ENCODE data around the gene CYP2W1.
"Not testable (repeated sequence)": the region's sequence is repeated elsewhere in the genome, so short reads cannot be mapped to it uniquely, and the experiment has no call there.

Gene CYP2W1

DNA sequence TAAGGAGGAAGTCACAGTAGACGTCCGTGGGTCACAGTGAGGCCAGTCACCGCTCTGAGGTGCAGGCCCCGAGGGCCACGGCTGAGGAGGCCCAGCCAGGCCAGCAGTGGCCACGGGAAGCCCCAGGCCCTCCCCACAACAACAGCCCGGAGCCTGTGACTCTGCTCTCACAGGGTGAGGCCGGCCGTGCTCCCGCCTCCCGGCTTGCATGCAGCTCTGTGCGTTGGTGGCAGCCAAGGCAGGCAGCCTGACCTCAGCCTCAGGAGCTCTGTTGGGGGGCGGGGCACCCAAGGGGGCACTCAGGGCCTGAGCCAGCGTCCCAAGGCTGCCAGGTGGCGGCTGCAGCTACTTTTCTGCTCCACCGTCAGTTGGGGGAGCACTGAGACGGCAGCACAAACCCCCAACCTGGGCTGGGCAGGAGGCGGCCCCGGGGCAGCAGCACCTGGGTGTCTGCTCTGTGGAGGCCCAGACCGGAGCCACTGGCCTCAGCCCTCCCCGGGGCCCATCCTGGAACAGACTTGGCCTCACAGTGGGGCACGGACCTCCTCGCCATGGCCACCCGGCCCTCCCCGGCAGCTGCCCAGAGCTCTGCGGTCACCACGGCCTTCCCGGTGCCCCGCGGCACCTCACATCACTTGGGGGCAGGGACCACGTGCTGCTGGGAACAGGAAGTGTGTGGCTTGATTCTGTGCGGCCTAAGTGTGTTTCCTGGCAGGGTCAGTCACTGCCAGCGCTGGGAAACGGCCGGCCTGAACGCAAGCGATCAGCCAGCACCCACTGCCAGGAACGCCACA lies 13.3 kb downstream of the CYP2W1 start:
- DNase-seq (ENCODE audit: low read depth, low spot score): no peak

DNA sequence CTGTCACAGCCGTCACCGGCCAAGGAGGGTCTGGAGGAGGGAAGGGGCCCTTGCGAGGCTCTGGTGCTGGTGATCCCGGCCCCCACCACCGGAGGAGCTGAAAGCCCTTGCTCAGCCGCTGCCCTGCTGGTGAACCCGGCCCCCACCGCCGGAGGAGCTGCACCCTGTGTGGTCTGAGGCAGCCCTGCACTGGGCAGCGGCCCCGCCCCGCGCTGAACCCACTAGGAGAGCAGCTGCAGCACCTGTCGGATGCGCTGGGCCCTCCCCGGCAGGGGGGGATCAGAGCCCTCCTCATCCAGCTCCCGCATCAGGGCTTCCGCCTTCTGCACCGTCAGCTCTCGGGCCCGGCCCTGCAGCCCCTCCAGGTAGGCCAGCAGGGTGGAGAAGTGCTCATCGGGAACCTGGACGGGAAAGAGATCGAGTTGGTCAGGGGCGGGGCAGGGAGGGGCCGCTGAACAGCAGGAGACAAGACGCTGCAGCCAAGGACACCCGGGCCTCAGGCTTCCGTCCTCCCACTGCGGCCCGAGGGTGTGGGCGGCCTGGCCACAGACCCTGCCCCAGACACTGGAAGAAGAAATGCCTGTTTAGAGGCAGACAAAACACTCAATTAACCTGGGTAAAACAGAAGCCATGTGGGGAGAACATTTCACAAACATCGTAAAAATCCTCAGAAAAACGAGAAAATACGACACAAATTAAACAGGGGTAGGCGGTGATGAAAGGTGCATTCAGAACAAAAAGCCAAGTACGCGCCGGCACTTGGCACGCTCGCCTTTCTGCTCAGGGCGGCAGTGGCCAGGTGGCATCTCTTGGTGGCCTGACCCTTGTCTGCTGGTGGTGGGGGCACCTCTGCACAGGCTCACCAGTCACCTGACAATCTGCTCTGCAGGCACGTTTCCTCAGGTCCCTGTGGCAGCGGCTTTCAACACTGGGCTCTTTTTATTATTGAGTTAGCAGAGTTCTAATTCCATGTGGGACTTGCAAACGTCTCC lies 14.7 kb downstream of the CYP2W1 start:
- no peak for DNase-seq (ENCODE audit: low read depth, low spot score)

DNA sequence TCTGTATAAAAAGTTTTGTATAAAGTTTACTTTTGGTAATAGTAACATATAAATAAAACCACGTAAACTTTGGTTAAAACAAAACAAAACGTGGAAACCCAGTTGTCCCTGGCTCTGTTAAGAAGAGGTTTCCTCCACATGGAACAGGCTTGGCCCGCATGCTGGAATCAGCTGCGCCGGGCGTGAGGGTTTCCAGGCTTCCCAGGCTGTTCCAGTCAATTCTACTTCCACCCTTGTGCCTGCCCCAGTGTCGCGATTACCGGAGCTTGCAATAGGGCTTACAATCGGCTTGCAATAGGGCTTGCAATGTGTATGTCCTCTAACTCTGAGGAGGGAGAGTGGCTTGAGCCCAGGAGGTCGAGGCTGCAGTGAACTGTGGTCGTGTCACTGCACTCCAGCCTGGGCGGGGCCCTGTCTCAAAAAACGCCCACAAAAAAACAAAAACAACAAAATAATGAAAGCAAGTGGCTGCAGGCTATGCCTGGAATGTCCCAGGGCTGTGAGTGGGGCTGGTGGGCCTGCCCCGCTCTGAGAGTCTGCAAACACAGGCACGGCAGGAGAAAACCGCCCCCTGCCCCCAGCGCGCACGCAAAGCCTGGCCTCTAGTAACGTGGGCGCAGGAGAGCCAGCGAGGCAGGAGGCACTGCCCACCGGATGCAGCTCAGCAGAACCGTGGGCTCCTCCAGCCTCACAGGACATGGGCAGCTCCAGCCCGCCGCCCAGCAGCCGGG lies 16.3 kb downstream of the CYP2W1 start:
- peak; percentile 63 for DNase-seq (ENCODE audit: low read depth, low spot score)

DNA sequence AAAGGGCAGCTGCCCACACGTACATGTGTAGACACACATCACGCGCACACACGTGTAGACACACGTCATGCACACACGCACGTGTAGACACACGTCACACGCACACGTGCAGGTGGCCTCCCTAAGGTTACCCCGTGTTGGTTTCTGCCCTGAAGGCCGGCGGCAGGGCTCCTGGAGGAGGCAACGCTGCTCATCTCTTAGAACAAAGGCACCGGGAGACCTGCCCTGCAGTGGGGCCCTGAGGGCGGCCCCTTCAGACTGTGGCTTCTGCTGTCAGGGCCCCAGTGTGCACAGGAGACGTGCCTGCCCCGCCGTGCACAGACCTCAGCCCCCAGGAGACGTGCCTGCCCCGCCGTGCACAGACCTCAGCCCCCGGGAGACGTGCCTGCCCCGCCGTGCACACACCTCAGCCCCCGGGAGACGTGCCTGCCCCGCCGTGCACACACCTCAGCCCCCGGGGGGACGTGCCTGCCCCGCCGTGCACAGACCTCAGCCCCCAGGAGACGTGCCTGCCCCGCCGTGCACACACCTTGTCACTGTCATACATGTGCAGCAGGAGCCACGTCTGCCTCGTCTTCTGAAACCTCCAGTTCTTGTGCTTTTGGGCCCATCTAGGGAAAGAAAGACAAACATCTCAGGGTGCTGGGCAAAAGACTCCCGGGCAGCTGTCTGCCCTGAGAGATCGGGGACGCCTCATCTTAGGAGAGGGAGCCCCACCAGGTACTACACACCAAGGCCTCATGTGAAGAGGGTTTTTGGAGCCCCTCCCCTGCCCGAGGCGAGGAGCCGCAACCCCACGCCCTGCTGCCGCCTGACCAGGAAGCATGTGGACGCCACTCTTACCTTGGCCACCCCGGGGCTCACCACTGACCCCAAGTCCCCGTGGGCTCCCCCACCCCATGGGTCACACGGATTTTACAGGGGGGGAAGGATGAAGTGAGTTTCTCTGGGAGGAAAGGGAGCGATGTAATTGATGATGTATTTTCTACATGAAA lies 17.3 kb downstream of the CYP2W1 start:
- no peak for DNase-seq (ENCODE audit: low read depth, low spot score)

DNA sequence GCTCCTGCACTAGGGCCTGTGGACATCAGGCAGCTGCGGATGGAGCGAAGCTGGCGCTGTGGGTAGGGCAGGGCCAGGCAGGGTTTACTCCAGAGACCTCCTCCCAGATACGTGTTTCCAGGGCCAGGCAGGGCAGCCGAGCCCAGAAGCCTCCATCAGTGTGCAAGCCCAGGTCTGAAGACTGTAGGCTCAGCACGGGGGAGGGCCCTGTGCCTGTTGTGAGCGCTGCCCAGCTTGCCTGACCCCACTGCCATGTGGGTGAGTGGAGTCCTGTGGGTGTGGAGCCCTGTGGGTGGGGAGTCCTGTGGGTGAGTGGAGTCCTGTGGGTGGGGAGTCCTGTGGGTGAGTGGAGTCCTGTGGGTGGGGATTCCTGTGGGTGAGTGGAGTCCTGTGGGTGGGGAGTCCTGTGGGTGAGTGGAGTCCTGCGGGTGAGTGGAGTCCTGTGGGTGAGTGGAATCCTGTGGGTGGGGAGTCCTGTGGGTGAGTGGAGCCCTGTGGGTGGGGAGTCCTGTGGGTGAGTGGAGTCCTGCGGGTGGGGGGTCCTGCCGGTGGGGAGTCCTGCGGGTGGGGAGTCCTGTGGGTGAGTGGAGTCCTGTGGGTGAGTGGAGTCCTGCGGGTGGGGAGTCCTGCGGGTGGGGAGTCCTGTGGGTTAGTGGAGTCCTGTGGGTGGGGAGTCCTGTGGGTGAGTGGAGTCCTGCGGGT lies 18.2 kb downstream of the CYP2W1 start:
- not testable (repeated sequence) for DNase-seq (ENCODE audit: low read depth, low spot score)

DNA sequence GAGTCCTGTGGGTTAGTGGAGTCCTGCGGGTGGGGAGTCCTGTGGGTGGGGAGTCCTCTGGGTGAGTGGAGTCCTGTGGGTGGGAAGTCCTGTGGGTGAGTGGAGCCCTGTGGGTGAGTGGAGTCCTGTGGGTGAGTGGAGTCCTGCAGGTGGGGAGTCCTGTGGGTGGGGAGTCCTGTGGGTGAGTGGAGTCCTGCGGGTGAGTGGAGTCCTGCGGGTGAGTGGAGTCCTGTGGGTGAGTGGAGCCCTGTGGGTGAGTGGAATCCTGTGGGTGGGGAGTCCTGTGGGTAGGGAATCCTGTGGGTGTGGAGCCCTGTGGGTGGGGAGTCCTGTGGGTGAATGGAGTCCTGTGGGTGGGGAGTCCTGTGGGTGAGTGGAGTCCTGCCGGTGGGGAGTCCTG lies 19.0 kb downstream of the CYP2W1 start:
- DNase-seq (ENCODE audit: low read depth, low spot score): not testable (repeated sequence)

DNA sequence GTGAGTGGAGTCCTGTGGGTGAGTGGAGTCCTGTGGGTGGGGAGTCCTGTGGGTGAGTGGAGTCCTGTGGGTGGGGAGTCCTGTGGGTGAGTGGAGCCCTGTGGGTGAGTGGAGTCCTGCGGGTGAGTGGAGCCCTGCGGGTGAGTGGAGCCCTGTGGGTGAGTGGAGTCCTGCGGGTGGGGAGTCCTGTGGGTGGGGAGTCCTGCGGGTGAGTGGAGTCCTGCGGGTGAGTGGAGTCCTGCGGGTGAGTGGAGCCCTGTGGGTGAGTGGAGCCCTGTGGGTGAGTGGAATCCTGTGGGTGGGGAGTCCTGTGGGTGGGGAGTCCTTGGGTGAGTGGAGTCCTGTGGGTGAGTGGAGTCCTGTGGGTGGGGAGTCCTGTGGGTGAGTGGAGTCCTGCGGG lies 19.5 kb downstream of the CYP2W1 start:
- not testable (repeated sequence) for DNase-seq (ENCODE audit: low read depth, low spot score)

DNA sequence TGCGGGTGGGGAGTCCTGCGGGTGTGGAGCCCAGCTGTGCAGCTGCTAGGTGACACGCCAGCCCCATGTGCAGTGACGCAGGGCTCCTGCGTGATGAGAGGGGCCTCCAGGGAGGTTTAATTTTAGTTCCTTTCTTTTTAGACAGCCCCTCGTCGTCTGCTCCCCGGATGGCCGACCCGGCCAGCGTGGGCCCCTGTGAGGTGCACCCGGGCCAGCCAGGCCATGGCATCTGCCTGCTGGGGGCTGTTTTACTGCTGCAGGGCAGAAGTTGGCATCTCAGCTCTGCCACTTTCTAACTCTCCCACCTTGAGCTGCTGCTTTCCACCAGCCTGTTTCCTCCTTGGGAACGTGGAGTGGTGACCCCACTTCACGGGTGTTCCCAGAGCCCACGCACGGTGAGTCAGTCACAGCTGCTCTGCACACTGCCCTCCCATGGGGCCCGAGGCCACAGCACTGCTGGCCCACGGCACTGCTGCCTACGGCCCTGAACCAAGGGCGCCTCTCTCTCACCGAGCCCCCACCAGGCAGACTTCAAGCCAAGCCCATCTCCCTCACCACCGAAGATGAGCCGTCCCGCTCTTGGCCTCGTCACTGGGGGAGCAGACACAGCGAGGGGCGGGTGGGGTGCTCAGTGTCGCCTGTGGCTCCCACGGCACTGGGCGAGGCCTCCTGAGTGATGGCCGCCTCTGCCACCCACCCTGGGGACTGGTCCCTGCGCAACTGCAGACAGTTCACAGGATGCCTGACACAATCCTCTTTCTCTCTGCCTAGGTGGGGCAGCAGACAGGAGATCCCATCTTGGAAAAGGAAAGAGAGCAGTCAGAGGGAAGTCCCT lies 21.3 kb downstream of the CYP2W1 start:
- no peak for DNase-seq (ENCODE audit: low read depth, low spot score)

DNA sequence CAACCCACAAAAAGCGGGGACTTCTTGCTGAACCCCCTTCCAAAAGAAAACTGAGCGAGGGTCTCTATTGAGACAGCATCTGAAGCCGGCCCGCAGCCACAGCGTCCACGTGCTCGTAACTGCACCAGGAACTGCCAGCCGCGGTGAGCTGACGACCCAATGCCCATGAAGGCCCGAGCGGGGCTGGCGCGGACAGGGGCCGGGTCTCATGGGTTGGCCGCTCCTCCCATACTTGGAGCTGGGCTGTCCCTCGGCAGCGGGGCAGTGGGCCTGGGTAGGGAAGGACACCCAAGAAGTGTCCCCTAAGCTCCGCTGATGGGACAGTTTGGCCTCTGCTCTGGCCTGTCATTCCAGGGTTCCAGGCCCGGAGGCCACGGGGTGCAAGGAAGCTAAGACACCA lies 22.3 kb downstream of the CYP2W1 start:
- no peak for DNase-seq (ENCODE audit: low read depth, low spot score)

DNA sequence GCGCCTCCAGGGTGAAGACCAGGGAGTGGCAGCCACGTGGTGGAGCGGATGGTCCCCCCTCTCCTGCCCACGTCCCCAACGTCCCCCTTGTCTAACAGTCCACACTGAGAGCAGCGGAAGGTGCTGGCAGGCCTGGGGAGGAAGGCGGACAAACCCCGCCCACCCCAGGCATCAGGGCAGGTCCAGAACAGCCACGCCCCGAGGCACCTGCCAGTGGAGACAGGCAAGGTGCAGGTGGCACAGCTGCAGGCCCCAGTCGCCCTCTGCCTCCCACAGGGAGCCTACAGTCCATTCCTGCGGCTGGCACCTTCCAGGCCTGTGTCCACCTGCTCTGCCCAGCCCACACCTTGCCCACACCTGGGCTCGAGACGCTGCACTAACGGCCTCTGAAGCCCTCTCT lies 24.9 kb downstream of the CYP2W1 start:
- DNase-seq (ENCODE audit: low read depth, low spot score): no peak

DNA sequence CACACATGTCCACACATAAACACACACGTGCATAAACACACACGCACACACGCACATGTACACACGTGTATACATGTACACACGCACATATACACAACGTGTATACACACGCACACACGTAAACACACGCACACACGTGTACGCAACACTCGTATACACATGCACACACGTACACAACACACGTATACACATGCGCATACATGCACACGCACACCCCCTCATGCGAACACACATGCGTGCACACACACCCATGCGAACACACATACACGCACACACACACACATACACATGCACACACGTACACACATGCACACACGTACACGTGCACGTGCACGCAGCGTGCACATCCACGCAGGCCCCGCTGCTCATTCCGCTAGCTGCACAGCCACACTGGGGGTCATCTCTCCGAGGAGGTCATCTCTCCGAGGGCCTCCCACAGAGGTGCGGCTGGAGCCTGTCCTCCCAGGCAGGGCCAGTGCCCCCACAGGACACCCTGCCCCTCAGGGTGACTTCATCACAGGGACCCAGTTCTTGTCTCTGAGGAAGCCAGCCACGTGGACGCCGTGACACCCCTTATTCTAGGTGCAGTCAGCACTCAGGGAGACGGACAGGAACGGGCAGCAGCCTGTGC lies 25.9 kb downstream of the CYP2W1 start:
- no peak for DNase-seq (ENCODE audit: low read depth, low spot score)

DNA sequence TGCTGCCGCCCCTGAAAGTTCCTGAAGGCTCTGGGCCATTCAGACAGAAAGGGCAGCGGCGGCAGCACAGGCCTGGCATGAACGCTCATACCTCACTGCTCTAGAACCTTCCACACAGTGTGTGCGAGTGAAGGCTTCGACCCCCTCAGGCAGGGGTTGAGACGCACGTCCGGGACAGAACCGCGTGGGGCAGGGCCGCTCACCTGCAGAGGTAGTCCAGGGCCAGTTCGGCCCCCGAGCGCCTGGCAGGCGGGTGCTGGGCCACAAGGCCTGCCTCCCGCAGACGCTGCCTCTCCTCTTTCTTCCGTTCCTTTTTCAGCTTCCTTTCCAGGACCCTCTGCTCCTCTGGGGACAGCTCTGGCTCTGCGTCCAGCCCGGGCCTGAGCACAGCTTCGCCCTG lies 26.8 kb downstream of the CYP2W1 start:
- no peak for DNase-seq (ENCODE audit: low read depth, low spot score)

DNA sequence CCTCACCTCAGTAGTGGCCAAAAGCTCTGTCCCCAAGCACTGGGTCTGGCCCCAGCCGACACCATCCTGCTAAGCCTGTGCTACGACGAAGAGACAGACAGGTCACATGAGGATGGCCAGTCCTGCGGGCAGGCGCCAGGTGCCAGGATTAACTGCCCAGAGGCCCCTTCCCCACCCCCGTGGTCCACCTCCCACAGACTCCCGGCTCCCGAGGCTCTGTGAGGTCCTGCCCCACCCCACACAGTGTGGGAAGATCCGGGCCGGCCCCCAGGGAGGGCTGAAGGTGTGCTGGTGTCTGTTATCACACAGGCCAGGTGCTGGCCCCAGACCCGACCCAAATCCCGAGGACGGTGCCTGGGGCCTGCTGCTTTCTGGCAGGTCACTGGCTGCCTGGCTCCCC lies 27.2 kb downstream of the CYP2W1 start:
- DNase-seq (ENCODE audit: low read depth, low spot score): no peak

DNA sequence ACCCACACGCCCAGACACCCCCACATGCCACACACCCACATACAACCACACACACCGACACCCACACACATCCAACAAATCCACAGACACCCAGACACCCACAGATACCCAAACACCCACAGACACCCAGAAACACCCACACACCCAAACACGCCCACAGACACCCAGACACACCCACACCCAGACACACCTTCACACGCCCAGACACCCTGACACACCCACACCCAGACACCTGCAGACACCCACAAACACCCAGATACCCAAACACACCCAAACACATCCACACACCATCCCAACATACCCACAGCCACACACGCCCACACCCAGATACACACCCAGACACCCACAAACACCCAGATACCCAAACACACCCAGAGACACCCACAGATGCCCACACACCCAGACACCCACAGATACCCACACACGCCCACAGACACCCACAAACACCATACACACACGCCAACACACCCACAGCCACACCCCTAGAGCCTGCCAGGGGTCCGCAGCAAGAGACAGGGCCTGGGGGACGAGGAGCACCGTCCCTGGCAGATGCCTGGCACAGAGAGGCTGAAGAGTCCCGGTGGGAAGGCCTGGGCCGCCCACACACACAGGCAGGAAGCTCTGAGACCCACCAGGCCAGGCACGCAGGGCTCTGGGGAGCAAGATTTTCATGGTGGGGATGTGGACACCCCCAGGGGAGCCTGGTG lies 28.5 kb downstream of the CYP2W1 start:
- DNase-seq (ENCODE audit: low read depth, low spot score): no peak

DNA sequence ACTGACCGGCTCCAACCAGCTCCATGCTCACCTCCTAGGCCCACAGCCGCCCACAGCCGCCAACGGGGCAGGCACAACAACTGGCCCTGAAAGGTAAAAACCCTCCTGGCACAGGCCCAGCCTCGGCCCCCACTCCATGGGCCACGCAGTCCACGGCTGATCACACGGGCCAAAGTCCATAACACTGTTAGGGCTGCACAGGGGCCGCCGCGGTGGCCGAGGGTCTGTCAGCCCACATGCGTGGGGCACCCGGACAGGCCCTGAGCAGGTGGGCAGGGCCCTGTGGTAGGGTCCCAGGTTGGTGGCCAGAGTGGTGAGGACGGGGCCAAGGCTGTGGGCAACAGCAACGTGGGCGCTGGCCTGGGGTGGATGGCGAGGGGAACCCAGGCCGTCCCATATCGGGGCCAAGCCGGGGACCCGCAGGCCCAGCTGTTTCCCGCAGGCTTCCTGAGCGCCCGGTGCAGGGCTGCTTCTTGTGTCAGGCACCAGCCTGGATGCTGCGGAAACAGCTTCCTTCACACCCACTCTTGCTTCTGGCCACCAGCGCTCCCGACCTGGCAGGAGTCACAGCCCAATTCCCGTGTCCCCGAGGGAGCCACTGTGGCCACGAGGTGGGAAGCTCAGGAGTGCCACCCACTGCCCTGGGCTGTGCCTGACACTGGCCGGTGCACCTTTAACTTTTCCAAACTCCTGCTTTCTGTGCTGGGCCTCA lies 29.2 kb downstream of the CYP2W1 start:
- DNase-seq (ENCODE audit: low read depth, low spot score): no peak

DNA sequence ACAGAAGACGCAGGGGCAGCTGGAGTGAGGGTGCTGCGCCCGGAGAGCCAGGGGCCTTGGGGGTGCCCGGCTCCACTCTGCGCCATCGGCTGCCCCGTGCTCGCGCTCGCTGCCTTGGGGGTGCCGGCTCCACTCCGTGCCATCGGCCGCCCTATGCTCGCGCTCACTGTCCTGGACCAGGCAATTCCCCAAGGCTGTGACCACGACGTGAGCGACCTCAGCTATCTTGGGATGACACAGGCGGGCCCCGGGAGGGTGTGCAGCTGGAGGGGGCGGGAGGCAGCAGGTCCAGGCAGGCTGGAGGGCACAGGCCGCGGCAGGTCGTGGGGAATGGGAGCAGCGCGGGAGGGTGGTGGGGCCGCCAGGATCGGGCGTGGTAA lies 29.7 kb downstream of the CYP2W1 start:
- no peak for DNase-seq (ENCODE audit: low read depth, low spot score)

DNA sequence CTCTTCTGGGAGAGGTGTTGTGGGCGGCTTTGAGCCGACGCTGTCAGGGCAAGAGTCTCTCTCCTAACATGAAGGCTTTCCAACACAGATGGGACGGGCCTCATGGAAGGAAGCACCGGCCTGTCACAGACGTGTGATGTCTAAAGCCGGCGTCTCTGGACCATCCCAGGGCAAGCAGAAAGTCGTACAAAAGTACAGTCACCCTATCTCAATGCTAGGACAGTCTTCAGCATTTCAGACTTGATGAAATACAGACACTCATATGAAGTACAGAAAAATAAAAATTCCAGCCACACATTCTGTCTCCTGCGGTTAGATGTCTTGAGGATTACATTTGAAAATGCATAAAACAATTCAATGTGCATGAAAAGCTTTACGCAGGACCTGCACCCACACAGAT lies 30.6 kb downstream of the CYP2W1 start:
- no peak for DNase-seq (ENCODE audit: low read depth, low spot score)

DNA sequence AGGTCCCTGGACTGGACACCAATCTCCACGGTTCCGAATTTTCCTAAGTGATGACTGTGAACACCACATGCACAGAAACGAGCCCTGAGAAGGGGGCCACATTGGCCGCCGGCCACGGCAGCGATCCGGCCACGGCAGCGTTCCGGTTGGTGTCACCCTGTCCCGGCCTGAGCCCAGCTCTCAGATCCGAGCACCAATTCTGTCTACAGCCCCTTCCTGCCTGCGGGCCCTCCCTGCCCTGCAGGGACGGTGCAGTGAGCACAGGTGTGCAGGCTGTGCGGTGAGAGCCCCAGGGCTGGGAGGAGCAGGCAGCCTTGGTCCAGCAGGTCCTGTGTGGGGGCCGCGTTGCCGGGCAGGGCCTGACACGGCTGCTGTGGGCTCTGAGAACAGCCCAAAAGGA lies 31.7 kb downstream of the CYP2W1 start:
- DNase-seq (ENCODE audit: low read depth, low spot score): no peak

Data from astrocyte of the hippocampus (primary cell).